ENCODE measurements around the gene SH3PXD2A. TPM values are rescaled to one million over a fixed set of nuclear protein-coding genes. Genes with fewer than 3 reads are reported as not detected.

Gene SH3PXD2A, protein sequence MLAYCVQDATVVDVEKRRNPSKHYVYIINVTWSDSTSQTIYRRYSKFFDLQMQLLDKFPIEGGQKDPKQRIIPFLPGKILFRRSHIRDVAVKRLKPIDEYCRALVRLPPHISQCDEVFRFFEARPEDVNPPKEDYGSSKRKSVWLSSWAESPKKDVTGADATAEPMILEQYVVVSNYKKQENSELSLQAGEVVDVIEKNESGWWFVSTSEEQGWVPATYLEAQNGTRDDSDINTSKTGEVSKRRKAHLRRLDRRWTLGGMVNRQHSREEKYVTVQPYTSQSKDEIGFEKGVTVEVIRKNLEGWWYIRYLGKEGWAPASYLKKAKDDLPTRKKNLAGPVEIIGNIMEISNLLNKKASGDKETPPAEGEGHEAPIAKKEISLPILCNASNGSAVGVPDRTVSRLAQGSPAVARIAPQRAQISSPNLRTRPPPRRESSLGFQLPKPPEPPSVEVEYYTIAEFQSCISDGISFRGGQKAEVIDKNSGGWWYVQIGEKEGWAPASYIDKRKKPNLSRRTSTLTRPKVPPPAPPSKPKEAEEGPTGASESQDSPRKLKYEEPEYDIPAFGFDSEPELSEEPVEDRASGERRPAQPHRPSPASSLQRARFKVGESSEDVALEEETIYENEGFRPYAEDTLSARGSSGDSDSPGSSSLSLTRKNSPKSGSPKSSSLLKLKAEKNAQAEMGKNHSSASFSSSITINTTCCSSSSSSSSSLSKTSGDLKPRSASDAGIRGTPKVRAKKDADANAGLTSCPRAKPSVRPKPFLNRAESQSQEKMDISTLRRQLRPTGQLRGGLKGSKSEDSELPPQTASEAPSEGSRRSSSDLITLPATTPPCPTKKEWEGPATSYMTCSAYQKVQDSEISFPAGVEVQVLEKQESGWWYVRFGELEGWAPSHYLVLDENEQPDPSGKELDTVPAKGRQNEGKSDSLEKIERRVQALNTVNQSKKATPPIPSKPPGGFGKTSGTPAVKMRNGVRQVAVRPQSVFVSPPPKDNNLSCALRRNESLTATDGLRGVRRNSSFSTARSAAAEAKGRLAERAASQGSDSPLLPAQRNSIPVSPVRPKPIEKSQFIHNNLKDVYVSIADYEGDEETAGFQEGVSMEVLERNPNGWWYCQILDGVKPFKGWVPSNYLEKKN
- total RNA-seq (10 to 100 TPM in 3 of 5 experiments, 1 to 10 TPM in 2; 7.1 to 20.5 (median 15.7) TPM), polyA plus RNA-seq (1 to 10 TPM in 1 of 2 donors, under 1 TPM in 1; 0.54 to 1.0 TPM), total RNA-seq (26.5 reads per million, percentile 57 among the genes with 10 or more reads in this experiment)

DNA sequence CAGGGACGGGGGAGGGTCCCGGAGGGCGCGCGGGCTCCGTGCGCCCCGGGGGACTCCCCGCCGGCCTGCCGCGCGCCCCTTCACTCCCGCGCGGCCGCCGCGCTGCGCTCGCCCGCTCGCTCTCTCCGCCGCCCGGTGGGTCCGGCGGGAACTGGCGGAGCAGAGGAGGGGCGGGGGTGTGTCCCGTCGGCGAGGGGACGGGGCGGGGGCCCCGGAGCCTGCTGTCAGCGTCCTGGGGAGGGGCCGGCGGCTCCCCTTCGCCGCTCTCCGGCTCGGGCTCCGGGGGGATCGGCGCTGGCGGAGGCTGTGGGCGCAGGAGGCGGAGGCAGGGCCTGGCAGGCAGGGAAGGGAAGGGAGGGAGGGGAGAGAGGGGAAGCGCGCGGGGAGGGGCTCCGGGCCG is at the start of gene SH3PXD2A:
Gene SH3PXD2A, minus strand, starts transcription at position 153 of the 400 bp plus-strand sequence. CDS start 310 bp downstream, outside the sequence.
- H3K9me3 Mint-ChIP-seq = peaks cover 0 to 2% (median 0%) of the 10 kb centered on the region in 11 donors
- H3K36me3 Mint-ChIP-seq = no peaks in the 10 kb centered on the region
- Histone ChIP-seq H3K4me3 (ENCODE audit: low read length) (peak within 1 kb of the TSS; percentile 30), H3K27ac (ENCODE audit: low read depth, low read length) (no peak within 1 kb of the TSS), H3K27me3 (ENCODE audit: control insufficient read depth in 2 of 2, insufficient read depth in 2 of 2, low read length in 2 of 2) (peaks cover 5 to 8% of the 10 kb centered on the region in 2 donors), H3K4me1 (ENCODE audit: control insufficient read depth in 2 of 2, insufficient read depth in 2 of 2, low read length in 2 of 2) (peaks cover 0 to 9% of the 10 kb centered on the region in 2 donors), H3K9me3 (ENCODE audit: control insufficient read depth in 2 of 3, low read length in 3 of 3) (no peaks in the 10 kb centered on the region), H3K36me3 (ENCODE audit: control insufficient read depth in 2 of 3, insufficient read depth in 3 of 3, low read length in 3 of 3) (no peaks in the 10 kb centered on the region)
- peak within 1 kb of the TSS; percentile 76 to 94 (median 84) for H3K4me3 Mint-ChIP-seq
- DNase-seq (peak in 6 of 9 donors; percentile 12 to 45 (median 16)), ATAC-seq (peak; percentile 32)
- POLR2A ChIA-PET = no interaction called here
- peaks cover 22 to 81% (median 31%) of the 10 kb centered on the region in 5 donors for H3K27me3 Mint-ChIP-seq
- H3K27ac Mint-ChIP-seq = peak within 1 kb of the TSS in 1 of 9 donors; percentile 37
- intact Hi-C loops (cut with micrococcal nuclease) = loop anchor here (10.0 kb wide), 2 partner anchors 61 to 251 kb away; no protein-coding TSS in a partner anchor
- CTCF ChIA-PET = interaction anchor here (2.9 kb wide), 1 partner anchor 143 kb away, joined by 29 read pairs; no protein-coding TSS in a partner anchor
- H3K4me1 Mint-ChIP-seq = peaks cover 7 to 21% (median 17%) of the 10 kb centered on the region in 7 donors

DNA sequence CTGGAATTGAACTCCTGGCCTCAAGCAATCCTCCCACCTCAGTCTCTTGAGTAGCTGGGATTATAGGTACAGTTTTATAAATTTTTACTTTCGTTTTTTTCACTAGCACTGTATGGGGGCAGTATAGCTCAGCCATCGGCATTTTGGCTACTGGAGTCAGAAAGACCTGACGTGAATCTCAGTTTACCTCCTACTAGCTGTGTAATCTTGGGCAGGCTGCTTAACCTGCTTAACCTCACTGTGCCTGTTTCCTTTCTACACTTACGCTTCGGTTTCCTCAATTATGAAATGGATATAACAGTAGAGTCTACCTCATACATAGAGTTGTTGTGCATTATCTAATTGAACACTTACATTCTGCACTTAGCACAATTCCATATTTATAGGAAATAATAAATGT is 45.9 kb upstream of the SH3PXD2A start:
- H3K27me3 Mint-ChIP-seq = no peaks in the 10 kb centered on the region
- Histone ChIP-seq H3K4me3 (ENCODE audit: low read length) (no peak overlapping the region), H3K27ac (ENCODE audit: low read depth, low read length) (peak overlapping the region; percentile 14), H3K27me3 (ENCODE audit: control insufficient read depth in 2 of 2, insufficient read depth in 2 of 2, low read length in 2 of 2) (no peaks in the 10 kb centered on the region), H3K36me3 (ENCODE audit: control insufficient read depth in 2 of 3, insufficient read depth in 3 of 3, low read length in 3 of 3) (peaks cover 27 to 58% (median 28%) of the 10 kb centered on the region in 3 experiments), H3K9me3 (ENCODE audit: control insufficient read depth in 2 of 3, low read length in 3 of 3) (no peaks in the 10 kb centered on the region), H3K4me1 (ENCODE audit: control insufficient read depth in 2 of 2, insufficient read depth in 2 of 2, low read length in 2 of 2) (peaks cover 14 to 38% of the 10 kb centered on the region in 2 donors)
- no peaks in the 10 kb centered on the region for H3K9me3 Mint-ChIP-seq
- peak overlapping the region in 8 of 9 donors; percentile 38 to 80 (median 65) for H3K27ac Mint-ChIP-seq
- peak in 1 of 9 donors; percentile 20 for DNase-seq
- ATAC-seq = peak; percentile 65
- ChIA-PET CTCF (interaction anchor here (1.0 to 2.8 kb wide), 5 partner anchors 12 to 221 kb away, joined by 3 to 19 read pairs (median 4); partner anchors contain the start of gene SFR1), POLR2A (interaction anchor here (0.5 to 3.5 kb wide), 10 partner anchors 9 to 220 kb away, joined by 3 to 26 read pairs (median 4); partner anchors contain the start of genes SFR1 and STN1)
- intact Hi-C loops (cut with micrococcal nuclease) = loop anchor here in 1 of 2 donors (1.0 kb wide), 2 partner anchors 10 to 17 kb away; partner anchors contain the start of gene STN1
- peaks cover 10 to 52% (median 40%) of the 10 kb centered on the region in 5 donors for H3K36me3 Mint-ChIP-seq
- H3K4me3 Mint-ChIP-seq = peak overlapping the region; percentile 25 to 76 (median 60)
- peaks cover 12 to 58% (median 51%) of the 10 kb centered on the region in 7 donors for H3K4me1 Mint-ChIP-seq

DNA sequence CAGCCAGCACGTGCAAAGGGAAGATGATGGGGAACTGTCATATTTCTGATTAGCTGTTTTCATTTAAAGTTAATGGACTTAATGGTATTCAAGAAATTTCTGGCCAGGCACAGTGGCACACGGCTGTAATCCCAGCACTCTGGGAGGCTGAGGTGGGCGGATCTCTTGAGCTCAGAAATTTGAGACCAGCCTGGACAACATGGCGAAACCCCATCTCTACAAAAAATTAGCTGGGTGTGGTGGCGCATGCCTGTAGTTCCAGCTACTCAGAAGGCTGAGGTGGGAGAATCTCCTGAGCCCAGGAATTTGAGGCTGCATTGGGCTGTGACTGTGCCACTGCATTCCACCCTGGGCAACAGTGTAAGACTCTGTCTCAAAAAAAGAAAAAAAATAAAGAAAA is 43.9 kb upstream of the SH3PXD2A start:
- DNase-seq = no peak
- intact Hi-C loops (cut with micrococcal nuclease) = no loop called here
- H3K9me3 Mint-ChIP-seq = no peaks in the 10 kb centered on the region
- peaks cover 14 to 56% (median 39%) of the 10 kb centered on the region in 5 donors for H3K36me3 Mint-ChIP-seq
- no peak for ATAC-seq
- H3K4me3 Mint-ChIP-seq = no peak overlapping the region
- H3K27me3 Mint-ChIP-seq = no peaks in the 10 kb centered on the region
- no peaks in the 10 kb centered on the region for H3K27me3 ChIP-seq (ENCODE audit: control insufficient read depth in 2 of 2, insufficient read depth in 2 of 2, low read length in 2 of 2)
- H3K27ac ChIP-seq (ENCODE audit: low read depth, low read length) = no peak overlapping the region
- peaks cover 7 to 36% of the 10 kb centered on the region in 2 donors for H3K4me1 ChIP-seq (ENCODE audit: control insufficient read depth in 2 of 2, insufficient read depth in 2 of 2, low read length in 2 of 2)
- H3K27ac Mint-ChIP-seq = no peak overlapping the region
- H3K9me3 ChIP-seq (ENCODE audit: control insufficient read depth in 2 of 3, low read length in 3 of 3) = no peaks in the 10 kb centered on the region
- H3K4me1 Mint-ChIP-seq = peaks cover 16 to 63% (median 55%) of the 10 kb centered on the region in 7 donors
- CTCF ChIA-PET = interaction anchor here (3.1 kb wide), 1 partner anchor 11 kb away, joined by 13 read pairs; no protein-coding TSS in a partner anchor
- peaks cover 27 to 62% (median 29%) of the 10 kb centered on the region in 3 experiments for H3K36me3 ChIP-seq (ENCODE audit: control insufficient read depth in 2 of 3, insufficient read depth in 3 of 3, low read length in 3 of 3)
- POLR2A ChIA-PET = interaction anchor here (0.7 to 3.5 kb wide), 4 partner anchors 11 to 222 kb away, joined by 3 to 23 read pairs (median 4); partner anchors contain the start of gene SFR1
- H3K4me3 ChIP-seq (ENCODE audit: low read length) = no peak overlapping the region

DNA sequence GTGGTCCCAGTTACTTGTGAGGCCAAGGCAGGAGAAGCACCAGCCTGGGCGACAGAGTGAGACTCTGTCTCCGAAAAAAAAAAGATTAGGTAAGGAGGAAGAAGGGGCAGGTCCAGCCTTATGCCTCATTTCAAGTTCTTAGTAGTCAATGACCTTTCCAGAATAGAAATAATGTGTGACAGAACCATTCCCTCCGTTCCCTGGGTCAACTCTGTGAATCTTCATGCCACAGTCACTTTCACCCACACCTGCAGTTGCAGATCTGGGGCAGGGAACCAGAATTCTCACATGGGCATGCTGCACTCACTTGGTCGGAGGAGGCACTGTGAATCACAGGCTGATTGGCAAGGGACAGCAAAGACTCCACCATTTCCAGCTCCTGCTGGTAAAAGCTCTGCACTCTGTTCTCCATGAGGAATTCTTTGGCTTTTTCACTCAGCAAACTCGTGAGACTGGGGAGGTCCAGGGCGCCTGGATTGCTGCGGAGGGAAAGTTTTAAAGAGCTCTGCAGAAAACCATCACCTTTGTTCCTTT is 41.9 kb upstream of the SH3PXD2A start:
- Histone ChIP-seq H3K4me1 (ENCODE audit: control insufficient read depth in 2 of 2, insufficient read depth in 2 of 2, low read length in 2 of 2) (peaks cover 2 to 31% of the 10 kb centered on the region in 2 donors), H3K4me3 (ENCODE audit: low read length) (no peak overlapping the region), H3K9me3 (ENCODE audit: control insufficient read depth in 2 of 3, low read length in 3 of 3) (no peaks in the 10 kb centered on the region), H3K27ac (ENCODE audit: low read depth, low read length) (no peak overlapping the region), H3K27me3 (ENCODE audit: control insufficient read depth in 2 of 2, insufficient read depth in 2 of 2, low read length in 2 of 2) (no peaks in the 10 kb centered on the region), H3K36me3 (ENCODE audit: control insufficient read depth in 2 of 3, insufficient read depth in 3 of 3, low read length in 3 of 3) (peaks cover 13 to 66% (median 29%) of the 10 kb centered on the region in 3 experiments)
- H3K27ac Mint-ChIP-seq = peak overlapping the region in 2 of 9 donors; percentile 12 to 28
- no peak overlapping the region for H3K4me3 Mint-ChIP-seq
- no peaks in the 10 kb centered on the region for H3K9me3 Mint-ChIP-seq
- CTCF ChIA-PET = interaction anchor here (3.1 kb wide), 1 partner anchor 9 kb away, joined by 13 read pairs; no protein-coding TSS in a partner anchor
- peaks cover 10 to 56% (median 28%) of the 10 kb centered on the region in 5 donors for H3K36me3 Mint-ChIP-seq
- H3K27me3 Mint-ChIP-seq = no peaks in the 10 kb centered on the region
- POLR2A ChIA-PET = interaction anchor here (1.2 kb wide), 1 partner anchor 9 kb away, joined by 4 read pairs; no protein-coding TSS in a partner anchor
- peaks cover 22 to 62% (median 50%) of the 10 kb centered on the region in 7 donors for H3K4me1 Mint-ChIP-seq
- intact Hi-C loops (cut with micrococcal nuclease) = no loop called here
- DNase-seq (no peak), ATAC-seq (no peak)

DNA sequence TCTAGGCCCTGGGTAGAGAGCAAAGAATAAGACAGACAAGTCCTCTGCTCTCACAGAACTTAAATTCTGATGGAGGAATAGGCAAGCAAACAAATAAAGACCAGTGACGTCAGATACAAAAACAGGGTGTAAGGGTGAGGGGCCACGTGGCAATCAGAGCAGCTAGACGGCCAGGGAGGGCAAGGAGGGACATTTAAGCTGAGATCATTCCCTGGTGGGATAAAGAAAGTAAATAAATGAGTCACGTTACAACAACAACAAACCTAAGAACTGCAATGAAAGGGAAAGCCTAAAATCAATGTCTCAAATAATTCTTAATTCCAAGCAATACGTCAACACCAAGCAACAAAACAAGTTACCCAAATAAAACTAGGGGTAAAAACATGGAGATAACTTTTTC is 40.8 kb upstream of the SH3PXD2A start:
- no peak for DNase-seq
- Mint-ChIP-seq H3K27ac (peak overlapping the region in 5 of 9 donors; percentile 47 to 86 (median 72)), H3K4me1 (peaks cover 22 to 55% (median 39%) of the 10 kb centered on the region in 7 donors), H3K27me3 (no peaks in the 10 kb centered on the region), H3K9me3 (no peaks in the 10 kb centered on the region), H3K4me3 (peak overlapping the region in 1 of 10 donors; percentile 51), H3K36me3 (peaks cover 10 to 60% (median 27%) of the 10 kb centered on the region in 5 donors)
- ChIA-PET POLR2A (interaction anchor here (0.6 kb wide), 1 partner anchor 104 kb away, joined by 5 read pairs; no protein-coding TSS in a partner anchor), CTCF (no interaction called here)
- Histone ChIP-seq H3K27ac (ENCODE audit: low read depth, low read length) (no peak overlapping the region), H3K27me3 (ENCODE audit: control insufficient read depth in 2 of 2, insufficient read depth in 2 of 2, low read length in 2 of 2) (no peaks in the 10 kb centered on the region), H3K9me3 (ENCODE audit: control insufficient read depth in 2 of 3, low read length in 3 of 3) (no peaks in the 10 kb centered on the region), H3K4me1 (ENCODE audit: control insufficient read depth in 2 of 2, insufficient read depth in 2 of 2, low read length in 2 of 2) (peaks cover 0 to 20% of the 10 kb centered on the region in 2 donors), H3K36me3 (ENCODE audit: control insufficient read depth in 2 of 3, insufficient read depth in 3 of 3, low read length in 3 of 3) (peaks cover 12 to 77% (median 29%) of the 10 kb centered on the region in 3 experiments), H3K4me3 (ENCODE audit: low read length) (no peak overlapping the region)
- intact Hi-C loops (cut with micrococcal nuclease) = no loop called here
- ATAC-seq = no peak
